Lower lobe of right lung (tissue), 2 donors: ENCODE measurements around the gene KCNK2. TPM values are rescaled to one million over a fixed set of nuclear protein-coding genes. Genes with fewer than 3 reads are reported as not detected.

ENCODE experiments used
- ATAC-seq, 2 donors: fragments of 200-7000 bp; cut with Tn5 transposase; one replicate each; pipeline ENCODE4 v1.9.1; 2020 to 2022; ENCODE audit warnings: mild to moderate bottlenecking in 2 of 2, moderate library complexity in 2 of 2
- DNase-seq: peaks from one replicate; pipeline ENCODE4 v3.0.0-alpha.2; 2020
- H3K27ac ChIP-seq: fragments of 200-600 bp; one replicate; pipeline ENCODE4 v1.8.0; 2022
- H3K27me3 ChIP-seq: fragments of 200-600 bp; one replicate; pipeline ENCODE4 v1.8.0; 2022; ENCODE audit warnings: low read depth
- H3K36me3 ChIP-seq: fragments of 200-600 bp; one replicate; pipeline ENCODE4 v1.8.0; 2022; ENCODE audit warnings: mild to moderate bottlenecking
- H3K4me1 ChIP-seq: fragments of 200-600 bp; one replicate; pipeline ENCODE4 v1.8.0; 2022
- H3K4me3 ChIP-seq: fragments of 200-600 bp; one replicate; pipeline ENCODE4 v1.8.0; 2022; ENCODE audit warnings: mild to moderate bottlenecking
- H3K9me3 ChIP-seq: fragments of 200-600 bp; one replicate; pipeline ENCODE4 v1.8.0; 2022
- intact Hi-C: fragments of 100-400 bp; cut with DNase I; formaldehyde crosslinking; loops from one replicate; pipeline ENCODE4 v1.11.0; 2022
- total RNA-seq: library from RNA; stranded (reverse); fragmentation: NEBNext Ultra II Directional; extraction: Animal tissue kit (Norgen Biotek cat#: 25700); gene quantifications from one replicate; pipeline ENCODE4 v1.2.1, GENCODE V29; 2021
- TF ChIP-seq, protein P1 (sequence below): fragments of 200-600 bp; IDR thresholded peaks from one replicate; pipeline ENCODE4 v1.8.0; 2022; ENCODE audit warnings: antibody characterized with exemption, mild to moderate bottlenecking
- donor health status: DM: no; HTN: yes; CAD: no; lungs with severe emphysema.

The KCNK2 gene
- total RNA-seq, 1 donor from 2014 or later, result not detected

GRCh38 chr1:215059947-215060346 lies 22.6 kb upstream of the KCNK2 start:
- H3K27ac ChIP-seq, result no peak overlapping the region
- DNase-seq (no peak), ATAC-seq (no peak)
- intact Hi-C loops, result no loop called here
- no peak overlapping the region for H3K4me3 ChIP-seq
- no peaks in the 10 kb centered on the region for H3K36me3 ChIP-seq
- TF ChIP-seq, protein P1, sequence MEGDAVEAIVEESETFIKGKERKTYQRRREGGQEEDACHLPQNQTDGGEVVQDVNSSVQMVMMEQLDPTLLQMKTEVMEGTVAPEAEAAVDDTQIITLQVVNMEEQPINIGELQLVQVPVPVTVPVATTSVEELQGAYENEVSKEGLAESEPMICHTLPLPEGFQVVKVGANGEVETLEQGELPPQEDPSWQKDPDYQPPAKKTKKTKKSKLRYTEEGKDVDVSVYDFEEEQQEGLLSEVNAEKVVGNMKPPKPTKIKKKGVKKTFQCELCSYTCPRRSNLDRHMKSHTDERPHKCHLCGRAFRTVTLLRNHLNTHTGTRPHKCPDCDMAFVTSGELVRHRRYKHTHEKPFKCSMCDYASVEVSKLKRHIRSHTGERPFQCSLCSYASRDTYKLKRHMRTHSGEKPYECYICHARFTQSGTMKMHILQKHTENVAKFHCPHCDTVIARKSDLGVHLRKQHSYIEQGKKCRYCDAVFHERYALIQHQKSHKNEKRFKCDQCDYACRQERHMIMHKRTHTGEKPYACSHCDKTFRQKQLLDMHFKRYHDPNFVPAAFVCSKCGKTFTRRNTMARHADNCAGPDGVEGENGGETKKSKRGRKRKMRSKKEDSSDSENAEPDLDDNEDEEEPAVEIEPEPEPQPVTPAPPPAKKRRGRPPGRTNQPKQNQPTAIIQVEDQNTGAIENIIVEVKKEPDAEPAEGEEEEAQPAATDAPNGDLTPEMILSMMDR, result no peak
- H3K9me3 ChIP-seq, result no peaks in the 10 kb centered on the region
- H3K27me3 ChIP-seq, result no peaks in the 10 kb centered on the region
- H3K4me1 ChIP-seq, result no peaks in the 10 kb centered on the region

- ATAC-seq (no peak), DNase-seq (no peak)
- Histone ChIP-seq H3K4me3 (no peak overlapping the region), H3K27me3 (no peaks in the 10 kb centered on the region), H3K27ac (no peak overlapping the region), H3K4me1 (no peaks in the 10 kb centered on the region), H3K36me3 (no peaks in the 10 kb centered on the region), H3K9me3 (no peaks in the 10 kb centered on the region)
- TF ChIP-seq, protein P1, result no peak
- intact Hi-C loops, result no loop called here
Measured at GRCh38 chr1:215064327-215064726, 18.2 kb upstream of the KCNK2 start.

DNA sequence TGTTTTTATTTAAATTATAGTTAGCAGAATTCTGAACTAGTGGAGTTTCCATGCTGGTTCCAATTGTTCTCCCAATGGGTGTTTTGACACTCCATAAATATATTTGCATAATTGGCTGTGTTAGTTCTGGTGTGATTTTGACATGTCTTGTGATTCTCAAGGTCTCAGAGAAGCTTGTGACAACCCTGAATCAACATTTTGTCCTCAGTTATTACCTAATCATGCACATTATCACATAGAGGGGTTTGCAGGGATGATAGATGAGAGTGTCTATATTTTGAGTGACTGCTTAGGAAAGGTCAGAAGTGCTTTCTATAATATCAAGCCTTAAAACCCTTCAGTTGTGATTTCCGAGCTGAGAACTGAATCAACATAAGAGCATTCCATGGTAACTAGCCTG lies 11.5 kb upstream of the KCNK2 start:
- Histone ChIP-seq H3K36me3 (no peaks in the 10 kb centered on the region), H3K27ac (no peak overlapping the region), H3K4me1 (no peaks in the 10 kb centered on the region), H3K9me3 (no peaks in the 10 kb centered on the region), H3K27me3 (no peaks in the 10 kb centered on the region), H3K4me3 (no peak overlapping the region)
- TF ChIP-seq, protein P1, result no peak
- intact Hi-C loops, result no loop called here
- DNase-seq (no peak), ATAC-seq (no peak)

GRCh38 chr1:215076322-215076721 lies 6.2 kb upstream of the KCNK2 start:
- DNase-seq (no peak), ATAC-seq (no peak)
- intact Hi-C loops, result no loop called here
- no peak overlapping the region for H3K27ac ChIP-seq
- H3K4me1 ChIP-seq, result no peaks in the 10 kb centered on the region
- no peak overlapping the region for H3K4me3 ChIP-seq
- peaks cover 5% of the 10 kb centered on the region for H3K27me3 ChIP-seq
- no peaks in the 10 kb centered on the region for H3K9me3 ChIP-seq
- TF ChIP-seq, protein P1, result no peak
- no peaks in the 10 kb centered on the region for H3K36me3 ChIP-seq

GRCh38 chr1:215079456-215079855 lies 3.1 kb upstream of the KCNK2 start:
- no peaks in the 10 kb centered on the region for H3K36me3 ChIP-seq
- H3K9me3 ChIP-seq, result no peaks in the 10 kb centered on the region
- H3K27me3 ChIP-seq, result peaks cover 29% of the 10 kb centered on the region
- H3K4me1 ChIP-seq, result peaks cover 5% of the 10 kb centered on the region
- intact Hi-C loops, result no loop called here
- ATAC-seq (no peak), DNase-seq (no peak)
- TF ChIP-seq, protein P1, result no peak
- H3K4me3 ChIP-seq, result no peak overlapping the region
- H3K27ac ChIP-seq, result no peak overlapping the region
